Caki2 (cell line): ENCODE data around the gene CAPN2. TPM values are rescaled to one million over a fixed set of nuclear protein-coding genes. Genes with fewer than 3 reads are reported as not detected.
A peak's percentile ranks its signal among the peaks of the same experiment; 100 is the strongest.
"Not testable (repeated sequence)": the region's sequence is repeated elsewhere in the genome, so short reads cannot be mapped to it uniquely, and the experiment has no call there.

ENCODE experiments used
- DNase-seq: peaks from one replicate; pipeline ENCODE4 v3.0.0-alpha.2; 2015; ENCODE audit warnings: low read depth
- in situ Hi-C: cut with HindIII; loops from 2 replicates; pipeline ENCODE4 v1.10.0; 2016; ENCODE audit warnings: low sequenced_read_pairs, low pct_unique_long_range_greater_than_20kb, mixed read lengths
- total RNA-seq: library from RNA; depleted of rRNA; stranded (reverse); fragments of >200 nt; shearing (Covaris generic); gene quantifications from 2 replicates; pipeline ENCODE4 v1.2.3, GENCODE V29; 2014; ENCODE audit warnings: low replicate concordance

CAPN2 gene
- total RNA-seq, 1 experiment from 2014 or later: 227 TPM

GRCh38 chr1:223730479-223731132 lies 18.3 kb downstream of the CAPN2 start:
- DNase-seq: no peak
- in situ Hi-C loops: no loop called here

GRCh38 chr1:223731133-223731770 lies 18.9 kb downstream of the CAPN2 start:
- in situ Hi-C loops: no loop called here
- no peak for DNase-seq

- in situ Hi-C loops: no loop called here
- DNase-seq: no peak
These were observed 20.9 kb downstream of the CAPN2 start for GRCh38 chr1:223732993-223733798.

- no peak for DNase-seq
- in situ Hi-C loops: no loop called here
These were observed 21.8 kb downstream of the CAPN2 start for GRCh38 chr1:223733898-223734852.

GRCh38 chr1:223736638-223737037 lies 24.3 kb downstream of the CAPN2 start:
- in situ Hi-C loops, DNase-seq: not testable (repeated sequence)

GRCh38 chr1:223737342-223737741 lies 25.0 kb downstream of the CAPN2 start:
- no peak for DNase-seq
- in situ Hi-C loops: no loop called here

- in situ Hi-C loops: no loop called here
- DNase-seq: peak; percentile 89
These were observed 26.4 kb downstream of the CAPN2 start for GRCh38 chr1:223738465-223739365.

GRCh38 chr1:223739366-223740037 lies 27.2 kb downstream of the CAPN2 start:
- in situ Hi-C loops: no loop called here
- no peak for DNase-seq

GRCh38 chr1:223740038-223740736 lies 27.8 kb downstream of the CAPN2 start:
- DNase-seq, in situ Hi-C loops: not testable (repeated sequence)

GRCh38 chr1:223741861-223742260 lies 29.5 kb downstream of the CAPN2 start:
- DNase-seq: no peak
- in situ Hi-C loops: no loop called here

- in situ Hi-C loops: no loop called here
- no peak for DNase-seq
These were observed 30.6 kb downstream of the CAPN2 start for GRCh38 chr1:223742856-223743517.

GRCh38 chr1:223745731-223746130 lies 33.4 kb downstream of the CAPN2 start:
- in situ Hi-C loops: no loop called here
- DNase-seq: no peak

- in situ Hi-C loops: no loop called here
- DNase-seq: no peak
These were observed 35.5 kb downstream of the CAPN2 start for GRCh38 chr1:223747838-223748335.

GRCh38 chr1:223748405-223748772 lies 36.0 kb downstream of the CAPN2 start:
- DNase-seq: no peak
- in situ Hi-C loops: no loop called here

- no peak for DNase-seq
- in situ Hi-C loops: no loop called here
These were observed 36.7 kb downstream of the CAPN2 start for GRCh38 chr1:223748773-223749733.
